Astrocyte (in vitro differentiated cells and primary cell): ENCODE measurements around the gene PTPRQ. TPM values are rescaled to one million over a fixed set of nuclear protein-coding genes. Genes with fewer than 3 reads are reported as not detected.

Experiments used
- DNase-seq: peaks from one replicate; pipeline ENCODE4 v3.0.0-alpha.2; 2010; ENCODE audit warnings: low read depth
- FAIRE-seq: peaks from 2 replicates; lab custom pipeline; 2011; peaks lifted over from hg19 to GRCh38; lab: Jason Lieb, UNC
- H2AFZ ChIP-seq: 2 replicates; pipeline ENCODE4 v1.6.0; 2012; ENCODE audit warnings: low read depth, low read length, inconsistent platforms
- H3K27ac ChIP-seq: 2 replicates; pipeline ENCODE4 v1.5.1; 2011; ENCODE audit warnings: low read depth, low read length, inconsistent platforms
- H3K27me3 ChIP-seq: 2 replicates; pipeline ENCODE4 v1.6.0; 2011; ENCODE audit warnings: low read length, inconsistent platforms; ENCODE audit not compliant: insufficient read depth
- H3K36me3 ChIP-seq: 2 replicates; pipeline ENCODE4 v1.5.1; 2011; ENCODE audit warnings: low read length, inconsistent platforms; ENCODE audit not compliant: insufficient read depth
- H3K4me1 ChIP-seq: 2 replicates; pipeline ENCODE4 v1.5.1; 2011; ENCODE audit warnings: low read length, inconsistent platforms; ENCODE audit not compliant: insufficient read depth
- H3K4me2 ChIP-seq: 2 replicates; pipeline ENCODE4 v1.6.0; 2012; ENCODE audit warnings: low read length, inconsistent platforms
- H3K4me3 ChIP-seq: 2 replicates; pipeline ENCODE4 v1.5.1; 2011; ENCODE audit warnings: low read depth, mild to moderate bottlenecking, low read length, inconsistent platforms; ENCODE audit not compliant: insufficient read depth
- H3K79me2 ChIP-seq: 2 replicates; pipeline ENCODE4 v1.6.0; 2012; ENCODE audit warnings: mild to moderate bottlenecking, low read length, inconsistent platforms; ENCODE audit not compliant: insufficient read depth
- H3K9ac ChIP-seq: 2 replicates; pipeline ENCODE4 v1.6.0; 2012; ENCODE audit warnings: mild to moderate bottlenecking, low read length, inconsistent platforms
- H3K9me3 ChIP-seq: 2 replicates; pipeline ENCODE4 v1.5.1; 2012; ENCODE audit warnings: low read depth, mild to moderate bottlenecking, low read length, inconsistent platforms; ENCODE audit not compliant: insufficient read depth
- H4K20me1 ChIP-seq: 2 replicates; pipeline ENCODE4 v1.6.0; 2012; ENCODE audit warnings: low read length, inconsistent platforms; ENCODE audit not compliant: insufficient read depth
- H3K27ac Mint-ChIP-seq: one replicate; pipeline ENCODE4 v1.8.0; 2021; ENCODE audit warnings: mild to moderate bottlenecking, mixed read lengths; ENCODE audit not compliant: unreplicated experiment
- H3K27me3 Mint-ChIP-seq: one replicate; pipeline ENCODE4 v1.8.0; 2021; ENCODE audit warnings: low read depth, mixed read lengths; ENCODE audit not compliant: unreplicated experiment
- H3K36me3 Mint-ChIP-seq: one replicate; pipeline ENCODE4 v1.8.0; 2021; ENCODE audit warnings: low read depth, mixed read lengths; ENCODE audit not compliant: unreplicated experiment
- H3K4me1 Mint-ChIP-seq: one replicate; pipeline ENCODE4 v1.8.0; 2021; ENCODE audit warnings: low read depth, mixed read lengths; ENCODE audit not compliant: unreplicated experiment
- H3K4me3 Mint-ChIP-seq: one replicate; pipeline ENCODE4 v1.8.0; 2021; ENCODE audit warnings: mild to moderate bottlenecking, moderate library complexity, mixed read lengths; ENCODE audit not compliant: unreplicated experiment
- H3K9me3 Mint-ChIP-seq: one replicate; pipeline ENCODE4 v1.8.0; 2021; ENCODE audit warnings: mild to moderate bottlenecking, mixed read lengths; ENCODE audit not compliant: unreplicated experiment
- CTCF ChIP-seq: IDR thresholded peaks from 2 replicates; pipeline ENCODE4 v1.5.1; 2011; ENCODE audit warnings: low read depth, mild to moderate bottlenecking, inconsistent platforms, low read length, moderate library complexity; ENCODE audit not compliant: insufficient read depth
- EZH2 ChIP-seq: IDR thresholded peaks from 2 replicates; pipeline ENCODE4 v1.6.1; 2012; ENCODE audit warnings: mild to moderate bottlenecking, low read length, inconsistent platforms; ENCODE audit not compliant: insufficient read depth
- total RNA-seq: library from RNA; stranded (reverse); gene quantifications from 2 replicates; pipeline ENCODE4 v1.2.1, GENCODE V29; 2021

Gene PTPRQ
- total RNA-seq, 1 donor from 2014 or later: 0.18 TPM

GRCh38 chr12:80700327-80700726 lies 256.3 kb downstream of the PTPRQ start:
- Histone ChIP-seq H2AFZ (no peak overlapping the region), H3K4me3 (no peak overlapping the region), H3K9me3 (no peaks in the 10 kb centered on the region), H4K20me1 (no peaks in the 10 kb centered on the region), H3K4me1 (peaks cover 8% of the 10 kb centered on the region), H3K4me2 (no peak overlapping the region), H3K79me2 (no peaks in the 10 kb centered on the region), H3K27ac (no peak overlapping the region), H3K27me3 (no peaks in the 10 kb centered on the region), H3K9ac (no peak overlapping the region), H3K36me3 (no peaks in the 10 kb centered on the region)
- peak; percentile 20 for FAIRE-seq
- Mint-ChIP-seq H3K4me1 (peaks cover 17% of the 10 kb centered on the region), H3K27ac (no peak overlapping the region), H3K4me3 (no peak overlapping the region), H3K9me3 (no peaks in the 10 kb centered on the region), H3K36me3 (no peaks in the 10 kb centered on the region), H3K27me3 (no peaks in the 10 kb centered on the region)
- TF ChIP-seq CTCF: no peak
- no peak for TF ChIP-seq EZH2
- no peak for DNase-seq

GRCh38 chr12:80701388-80701787 lies 257.4 kb downstream of the PTPRQ start:
- no peaks in the 10 kb centered on the region for H3K36me3 ChIP-seq
- H4K20me1 ChIP-seq: no peaks in the 10 kb centered on the region
- no peak overlapping the region for H3K27ac Mint-ChIP-seq
- no peaks in the 10 kb centered on the region for H3K36me3 Mint-ChIP-seq
- DNase-seq: peak; percentile 14
- no peaks in the 10 kb centered on the region for H3K9me3 ChIP-seq
- H3K4me1 ChIP-seq: peaks cover 8% of the 10 kb centered on the region
- H3K9me3 Mint-ChIP-seq: no peaks in the 10 kb centered on the region
- no peaks in the 10 kb centered on the region for H3K27me3 ChIP-seq
- peaks cover under 1% of the 10 kb centered on the region for H3K27me3 Mint-ChIP-seq
- peaks cover 17% of the 10 kb centered on the region for H3K4me1 Mint-ChIP-seq
- H2AFZ ChIP-seq: no peak overlapping the region
- no peak for TF ChIP-seq EZH2
- no peak for TF ChIP-seq CTCF
- H3K79me2 ChIP-seq: no peaks in the 10 kb centered on the region
- H3K9ac ChIP-seq: no peak overlapping the region
- no peak overlapping the region for H3K4me3 ChIP-seq
- H3K4me2 ChIP-seq: no peak overlapping the region
- H3K27ac ChIP-seq: no peak overlapping the region
- no peak overlapping the region for H3K4me3 Mint-ChIP-seq
- peak; percentile 55 for FAIRE-seq

- H3K27ac Mint-ChIP-seq: peak overlapping the region; percentile 81
- Histone ChIP-seq H3K4me1 (peaks cover 8% of the 10 kb centered on the region), H3K9me3 (no peaks in the 10 kb centered on the region), H3K36me3 (no peaks in the 10 kb centered on the region), H3K4me2 (peak overlapping the region; percentile 80), H3K27ac (no peak overlapping the region), H3K27me3 (no peaks in the 10 kb centered on the region), H2AFZ (peak overlapping the region; percentile 29), H4K20me1 (no peaks in the 10 kb centered on the region), H3K4me3 (peak overlapping the region; percentile 18), H3K79me2 (no peaks in the 10 kb centered on the region), H3K9ac (peak overlapping the region; percentile 16)
- peak; percentile 83 for DNase-seq
- no peaks in the 10 kb centered on the region for H3K9me3 Mint-ChIP-seq
- peak overlapping the region; percentile 3 for H3K4me3 Mint-ChIP-seq
- H3K27me3 Mint-ChIP-seq: peaks cover 17% of the 10 kb centered on the region
- H3K4me1 Mint-ChIP-seq: peaks cover 17% of the 10 kb centered on the region
- no peaks in the 10 kb centered on the region for H3K36me3 Mint-ChIP-seq
- FAIRE-seq: peak; percentile 54
- TF ChIP-seq CTCF: no peak
- no peak for TF ChIP-seq EZH2
These were observed 259.1 kb downstream of the PTPRQ start for GRCh38 chr12:80702889-80703805.
